K562 (cell line): ENCODE data around the gene FBXO46.

Experiments used
- ARID2 ChIP-seq: fragments of 450-650 bp; IDR thresholded peaks from 2 replicates; pipeline ENCODE4 v1.6.1; 2017; ENCODE audit warnings: antibody characterized with exemption, mild to moderate bottlenecking
- BHLHE40 ChIP-seq: IDR thresholded peaks from 2 replicates; pipeline ENCODE4 v1.6.1; 2011; ENCODE audit warnings: low read length, improper control_type of control experiment
- CEBPZ ChIP-seq: fragments of 150-350 bp; IDR thresholded peaks from 2 replicates; pipeline ENCODE4 v1.6.1; 2014; ENCODE audit warnings: low read depth, mild to moderate bottlenecking, low read length, borderline replicate concordance
- CTCF ChIP-seq, 3 experiments: IDR thresholded peaks in 2 of 3; conservative IDR thresholded peaks in 1 of 3; 2 replicates each; pipeline ENCODE4 v1.5.1; 2011 to 2012; ENCODE audit warnings: low read length in 3 of 3, mild to moderate bottlenecking in 3 of 3, control low read depth in 2 of 3, improper control_type of control experiment in 1 of 3, inconsistent platforms in 1 of 3, low read depth in 1 of 3, mixed read lengths in 1 of 3, moderate library complexity in 1 of 3; ENCODE audit not compliant: insufficient read depth in 2 of 3
- GMEB1 ChIP-seq: fragments of 250-450 bp; sonication (Bioruptor Pico); IDR thresholded peaks from 2 replicates; pipeline ENCODE4 v1.4.0; 2020; ENCODE audit warnings: mild to moderate bottlenecking
- OTX1 ChIP-seq: fragments of 450-650 bp; formaldehyde crosslinking; IDR thresholded peaks from 2 replicates; pipeline ENCODE4 v1.4.0; 2022; ENCODE audit warnings: mild to moderate bottlenecking
- POLR2A ChIP-seq: fragments of 450-650 bp; conservative IDR thresholded peaks from 2 replicates; pipeline ENCODE4 v1.6.1; 2016
- RFX7 ChIP-seq: fragments of 250-450 bp; sonication (Bioruptor Pico); IDR thresholded peaks from 2 replicates; pipeline ENCODE4 v1.5.1; 2021; ENCODE audit warnings: mild to moderate bottlenecking
- SNAPC5 ChIP-seq: fragments of 250-450 bp; sonication (Bioruptor Pico); IDR thresholded peaks from 2 replicates; pipeline ENCODE4 v1.8.0; 2021; ENCODE audit warnings: moderate library complexity, mild to moderate bottlenecking, inconsistent platforms
- ZBTB26 ChIP-seq: fragments of 450-650 bp; formaldehyde crosslinking; IDR thresholded peaks from 2 replicates; pipeline ENCODE4 v1.4.0; 2022; ENCODE audit warnings: missing genetic modification characterization
- ZMIZ1 ChIP-seq, 2 experiments: fragments of 150-350 bp in 1 of 2; IDR thresholded peaks; 2 replicates each; pipeline ENCODE4 v1.6.1; 2012 to 2016; ENCODE audit warnings: low read depth in 2 of 2, low read length in 2 of 2, mild to moderate bottlenecking in 1 of 2, moderate library complexity in 1 of 2
- ZNF239 ChIP-seq: fragments of 250-450 bp; sonication (Bioruptor Pico); IDR thresholded peaks from 2 replicates; pipeline ENCODE4 v1.4.0; 2020; ENCODE audit warnings: mild to moderate bottlenecking
- ZNF512 ChIP-seq: IDR thresholded peaks from 2 replicates; pipeline ENCODE4 v1.6.1; 2016; ENCODE audit warnings: missing genetic modification characterization, missing compliant biosample characterization

GRCh38 chr19:45764945-45765701 is 34.4 kb upstream of the FBXO46 start:
- no peak for TF ChIP-seq POLR2A
- no peak for TF ChIP-seq CTCF (IDR thresholded peaks at IDR 0.05 in 2 of 3, conservative IDR thresholded peaks at IDR 0.05 in 1 of 3; ENCODE audit: insufficient read depth in 2 of 3, low read depth in 1 of 3, low read length in 3 of 3)
- TF ChIP-seq BHLHE40 = no peak
- TF ChIP-seq OTX1 (CRISPR knock-in tag) = no peak
- no peak for TF ChIP-seq ZNF239 (CRISPR knock-in tag)
- no peak for TF ChIP-seq ZMIZ1 (IDR thresholded peaks at IDR 0.05; ENCODE audit: low read depth in 2 of 2, low read length in 2 of 2)
- TF ChIP-seq SNAPC5 (CRISPR knock-in tag) = no peak
- TF ChIP-seq ZNF512 (tag) = no peak
- TF ChIP-seq CEBPZ = no peak
- TF ChIP-seq RFX7 (CRISPR knock-in tag) = no peak
- no peak for TF ChIP-seq GMEB1 (CRISPR knock-in tag)
- no peak for TF ChIP-seq ARID2
- no peak for TF ChIP-seq ZBTB26 (CRISPR knock-in tag)
